ENCODE data around the gene REC8.

GRCh38 chr14:24143511-24143910 is 28.4 kb upstream of the REC8 start:
- no peak for TF ChIP-seq CTCF (IDR thresholded peaks at IDR 0.05)
- TF ChIP-seq EP300 (IDR thresholded peaks at IDR 0.05), result no peak
- no peak for TF ChIP-seq POLR2A (IDR thresholded peaks at IDR 0.05)

All from ovary (tissue), 3 donors.